Measurements from ENCODE around the gene ADAM12.

GRCh38 chr10:126226988-126227761 is 161.1 kb downstream of the ADAM12 start:
- TF ChIP-seq CTCF (IDR thresholded peaks at IDR 0.05 in 8 of 11, conservative IDR thresholded peaks at IDR 0.05 in 3 of 11) (no peak), POLR2AphosphoS5 (IDR thresholded peaks at IDR 0.05) (no peak)

All from spleen (tissue), 7 donors.